HEK293T (cell line): ENCODE data around the gene MAD2L1BP.

Experiments used
- BHLHE40 ChIP-seq: fragments of 450-650 bp; IDR thresholded peaks from 2 replicates; pipeline ENCODE4 v1.6.1; 2016; ENCODE audit warnings: mild to moderate bottlenecking, moderate library complexity, borderline replicate concordance
- ELF4 ChIP-seq: fragments of 450-650 bp; IDR thresholded peaks from 2 replicates; pipeline ENCODE4 v1.6.1; 2017; ENCODE audit warnings: antibody characterized with exemption
- FOXA1 ChIP-seq: fragments of 450-650 bp; IDR thresholded peaks from 2 replicates; pipeline ENCODE4 v1.6.1; 2016; ENCODE audit warnings: mild to moderate bottlenecking
- FOXK2 ChIP-seq: fragments of 450-650 bp; IDR thresholded peaks from 2 replicates; pipeline ENCODE4 v1.6.1; 2016; ENCODE audit warnings: mild to moderate bottlenecking
- FOXM1 ChIP-seq: fragments of 450-650 bp; IDR thresholded peaks from 2 replicates; pipeline ENCODE4 v1.6.1; 2017; ENCODE audit warnings: mild to moderate bottlenecking, borderline replicate concordance
- HDGF ChIP-seq: fragments of 450-650 bp; IDR thresholded peaks from 2 replicates; pipeline ENCODE4 v1.6.1; 2017; ENCODE audit warnings: antibody characterized with exemption, borderline replicate concordance
- LEF1 ChIP-seq: fragments of 450-650 bp; IDR thresholded peaks from 2 replicates; pipeline ENCODE4 v1.6.1; 2017; ENCODE audit warnings: mild to moderate bottlenecking, borderline replicate concordance
- NFRKB ChIP-seq: fragments of 450-650 bp; IDR thresholded peaks from 2 replicates; pipeline ENCODE4 v1.6.1; 2016; ENCODE audit warnings: mild to moderate bottlenecking, moderate library complexity
- SP1 ChIP-seq: fragments of 450-650 bp; IDR thresholded peaks from 2 replicates; pipeline ENCODE4 v1.6.1; 2017
- SUZ12 ChIP-seq: fragments of 450-650 bp; IDR thresholded peaks from 2 replicates; pipeline ENCODE4 v1.6.1; 2016; ENCODE audit warnings: mild to moderate bottlenecking
- TARDBP ChIP-seq: fragments of 450-650 bp; IDR thresholded peaks from 2 replicates; pipeline ENCODE4 v1.6.1; 2016
- ZNF384 ChIP-seq: fragments of 450-650 bp; IDR thresholded peaks from 2 replicates; pipeline ENCODE4 v1.6.1; 2016
- TF ChIP-seq, protein P1 (sequence below): fragments of 450-650 bp; IDR thresholded peaks from 2 replicates; pipeline ENCODE4 v1.6.1; 2016

DNA sequence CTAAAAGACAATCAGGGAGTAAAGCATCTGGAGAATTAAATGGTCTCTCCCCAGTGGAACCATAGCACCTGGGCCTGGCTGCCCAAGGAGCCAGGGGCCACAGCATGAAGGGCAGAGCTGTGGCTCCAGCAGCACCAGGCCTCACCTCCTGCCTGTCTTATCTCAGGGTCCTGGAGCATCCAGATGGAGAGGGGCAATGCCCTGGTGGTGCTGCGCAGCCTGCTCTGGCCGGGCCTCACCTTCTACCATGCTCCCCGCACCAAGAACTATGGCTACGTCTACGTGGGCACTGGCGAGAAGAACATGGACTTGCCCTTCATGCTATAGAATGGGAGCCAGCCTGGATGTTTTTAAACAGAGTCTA, 35.0 kb downstream of the MAD2L1BP start:
- TF ChIP-seq BHLHE40 (no peak), ZNF384 (no peak), SUZ12 (no peak), LEF1 (no peak), FOXM1 (no peak), FOXA1 (no peak), SP1 (no peak), HDGF (no peak), NFRKB (no peak), TARDBP (no peak), FOXK2 (no peak), ELF4 (no peak)
- TF ChIP-seq, protein P1, sequence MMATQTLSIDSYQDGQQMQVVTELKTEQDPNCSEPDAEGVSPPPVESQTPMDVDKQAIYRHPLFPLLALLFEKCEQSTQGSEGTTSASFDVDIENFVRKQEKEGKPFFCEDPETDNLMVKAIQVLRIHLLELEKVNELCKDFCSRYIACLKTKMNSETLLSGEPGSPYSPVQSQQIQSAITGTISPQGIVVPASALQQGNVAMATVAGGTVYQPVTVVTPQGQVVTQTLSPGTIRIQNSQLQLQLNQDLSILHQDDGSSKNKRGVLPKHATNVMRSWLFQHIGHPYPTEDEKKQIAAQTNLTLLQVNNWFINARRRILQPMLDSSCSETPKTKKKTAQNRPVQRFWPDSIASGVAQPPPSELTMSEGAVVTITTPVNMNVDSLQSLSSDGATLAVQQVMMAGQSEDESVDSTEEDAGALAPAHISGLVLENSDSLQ = no peak
